Measurements from ENCODE around the gene THOP1.
"Not testable (repeated sequence)": the region's sequence is repeated elsewhere in the genome, so short reads cannot be mapped to it uniquely, and the experiment has no call there.

Gene THOP1

DNA sequence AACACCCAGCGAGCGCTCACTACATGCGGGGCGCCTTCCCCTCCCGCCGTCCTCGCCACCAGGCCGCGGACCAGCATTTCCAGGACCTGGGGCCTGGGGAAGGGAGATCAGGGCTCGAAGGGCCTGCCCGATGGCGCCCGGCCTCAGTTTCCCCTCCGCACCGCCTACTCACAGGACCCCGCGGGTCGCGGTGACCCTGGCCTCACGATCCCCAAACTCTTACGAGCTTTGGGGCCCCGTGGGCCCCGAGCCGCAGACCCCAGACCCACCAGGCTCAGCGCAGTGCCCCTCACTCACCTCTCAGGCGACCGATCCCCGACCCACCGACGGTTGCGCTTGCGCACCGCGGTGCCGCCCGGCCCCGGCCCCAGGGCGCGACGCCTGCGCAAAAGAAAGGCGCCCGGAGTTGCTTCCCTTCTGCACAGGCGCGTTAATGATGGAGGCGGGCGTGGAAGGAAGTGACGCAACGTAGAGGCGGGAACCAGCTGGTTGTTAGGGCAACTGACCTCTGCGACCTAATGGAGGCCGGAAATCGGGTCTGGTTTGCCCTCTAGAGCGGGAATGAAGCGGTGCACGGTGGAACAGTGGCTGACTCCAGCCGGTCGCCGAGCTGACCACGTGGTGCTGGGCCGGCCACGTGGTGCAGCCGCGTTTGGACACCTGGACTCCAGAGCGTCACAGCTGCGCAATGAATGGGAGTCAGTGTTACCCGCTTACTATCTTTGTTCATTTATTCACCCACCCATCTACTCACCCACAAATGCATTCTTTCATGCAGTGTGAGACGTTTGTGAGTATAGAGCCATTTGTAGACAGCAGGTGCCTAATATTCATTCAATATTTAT lies 2.1 kb upstream of the THOP1 start, which contains the start of gene SGTA:
Gene SGTA, minus strand, starts transcription at position 338 of the 845 bp plus-strand sequence. CDS start 14,205 bp downstream, outside the sequence.
- DNase-seq = peak; percentile 92

- DNase-seq = no peak
Measured at GRCh38 chr19:2783781-2784145, 1.5 kb upstream of the THOP1 start.

GRCh38 chr19:2787115-2787514 lies 1.8 kb downstream of the THOP1 start:
- no peak for DNase-seq

- no peak for DNase-seq
Measured at GRCh38 chr19:2788237-2788636, 2.9 kb downstream of the THOP1 start.

DNA sequence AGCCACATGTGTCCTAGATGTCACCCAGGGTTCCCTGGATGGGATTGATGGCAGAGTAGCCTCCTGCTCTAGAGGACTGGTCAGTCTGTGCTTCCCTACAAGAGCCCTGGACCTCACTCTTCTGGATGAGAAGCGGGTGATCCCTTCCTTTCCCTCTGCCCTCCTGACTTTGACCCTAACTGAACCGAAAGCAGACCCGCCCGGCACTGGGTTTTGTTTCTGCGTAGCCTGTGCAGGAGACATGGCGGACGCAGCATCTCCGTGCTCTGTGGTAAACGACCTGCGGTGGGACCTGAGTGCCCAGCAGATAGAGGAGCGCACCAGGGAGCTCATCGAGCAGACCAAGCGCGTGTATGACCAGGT lies 4.9 kb downstream of the THOP1 start:
- no peak for DNase-seq

- DNase-seq = no peak
Measured at GRCh38 chr19:2790557-2791271, 5.4 kb downstream of the THOP1 start.

DNA sequence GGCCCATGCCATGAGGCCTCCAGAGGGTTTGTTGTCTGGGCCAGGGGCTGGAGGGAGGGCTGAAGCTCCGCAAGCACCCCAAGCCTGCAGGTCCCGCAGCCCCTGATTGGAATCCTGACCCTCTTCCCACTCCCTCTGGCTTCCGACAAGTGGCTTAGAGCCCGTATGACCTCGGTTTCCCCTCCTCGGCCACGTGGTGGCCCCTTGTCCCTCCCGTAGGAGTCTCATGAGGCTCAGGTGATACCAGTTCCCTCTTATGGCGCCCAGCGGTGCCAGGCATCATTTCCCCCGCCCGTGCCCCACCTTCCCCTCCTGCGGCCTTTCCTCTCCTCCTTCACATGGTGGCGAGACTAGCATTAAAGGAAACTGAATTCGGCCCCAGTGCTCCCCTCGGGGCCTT lies 6.1 kb downstream of the THOP1 start:
- DNase-seq = no peak

GRCh38 chr19:2791876-2792275 lies 6.6 kb downstream of the THOP1 start:
- no peak for DNase-seq

- DNase-seq = not testable (repeated sequence)
Measured at GRCh38 chr19:2792666-2793065, 7.4 kb downstream of the THOP1 start.

DNA sequence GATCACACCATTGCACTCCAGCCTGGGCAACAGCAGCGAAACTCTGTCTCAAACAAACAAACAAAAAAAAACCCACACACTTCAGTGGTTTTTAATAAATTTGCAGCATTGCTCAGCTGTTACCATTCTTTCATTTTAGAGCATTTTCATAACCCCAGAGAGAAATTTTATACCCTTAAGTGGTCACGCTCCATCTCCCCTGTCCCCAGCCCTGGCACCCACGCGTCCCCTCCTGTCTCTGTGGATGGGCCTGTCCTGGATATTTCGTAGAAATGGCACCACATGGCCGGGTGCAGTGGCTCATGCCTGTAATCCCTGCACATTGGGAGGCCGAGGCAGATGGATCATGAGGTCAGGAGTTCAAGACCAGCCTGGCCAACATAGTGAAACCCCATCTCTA lies 7.8 kb downstream of the THOP1 start:
- no peak for DNase-seq

- no peak for DNase-seq
Measured at GRCh38 chr19:2793577-2793976, 8.3 kb downstream of the THOP1 start.

DNA sequence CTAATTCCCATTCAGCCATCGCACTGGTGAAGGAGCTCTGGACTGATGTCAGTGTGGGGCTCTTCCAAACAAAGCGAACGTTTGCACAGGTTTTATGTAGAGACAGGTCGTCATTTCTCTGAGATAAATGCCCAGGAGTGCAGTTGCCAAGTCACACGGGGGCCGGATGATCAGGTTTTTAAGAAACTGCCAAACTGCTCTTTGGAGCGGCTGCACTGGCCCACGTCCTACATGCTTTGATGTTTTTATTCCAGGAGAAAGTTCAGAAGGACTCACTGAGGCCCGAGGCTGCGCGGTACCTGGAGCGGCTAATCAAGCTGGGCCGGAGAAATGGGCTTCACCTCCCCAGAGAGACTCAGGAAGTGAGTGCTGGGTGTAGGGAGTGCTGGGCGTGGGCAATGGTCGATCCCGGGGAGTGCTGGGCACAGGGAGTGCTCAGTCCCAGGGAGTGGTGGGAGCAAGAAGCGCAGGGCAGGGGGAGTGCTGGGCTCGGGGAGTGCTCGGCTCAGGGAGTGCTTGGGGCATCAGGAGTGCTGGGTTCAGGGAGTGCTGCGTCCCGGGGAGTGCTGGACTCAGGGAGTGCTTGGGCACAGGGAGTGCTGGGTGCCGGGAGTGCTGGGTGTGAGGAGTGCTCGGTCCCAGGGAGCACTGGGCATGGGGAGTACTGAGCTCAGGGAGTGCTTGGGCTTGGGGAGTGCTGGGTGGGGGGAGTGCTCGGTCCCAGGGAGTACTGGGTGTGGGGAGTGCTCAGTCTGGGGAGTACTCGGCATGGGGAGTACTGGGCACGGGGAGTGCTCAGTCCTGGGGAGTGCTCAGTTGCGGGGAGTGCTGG lies 10.7 kb downstream of the THOP1 start:
- DNase-seq = no peak

GRCh38 chr19:2796659-2797266 lies 11.5 kb downstream of the THOP1 start:
- no peak for DNase-seq

DNA sequence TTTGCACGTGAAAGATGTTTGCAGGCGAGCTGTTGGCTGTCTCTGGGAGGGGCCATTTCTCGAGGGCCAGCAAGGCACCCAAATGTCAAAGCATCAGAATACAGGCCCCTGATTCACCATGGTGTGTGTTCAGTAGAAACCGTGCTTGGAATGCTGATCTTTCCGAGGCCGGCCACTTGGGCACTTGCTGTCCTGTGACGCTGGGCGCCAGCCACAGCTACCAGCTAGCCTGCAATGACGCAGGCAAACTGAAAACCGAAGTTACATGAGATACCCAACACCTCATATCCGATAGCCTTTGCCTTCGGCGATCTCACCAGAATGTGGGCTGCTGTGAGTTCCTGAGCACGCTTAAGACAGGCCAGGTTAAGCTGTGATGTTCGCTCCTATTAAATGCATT lies 12.0 kb downstream of the THOP1 start:
- no peak for DNase-seq

DNA sequence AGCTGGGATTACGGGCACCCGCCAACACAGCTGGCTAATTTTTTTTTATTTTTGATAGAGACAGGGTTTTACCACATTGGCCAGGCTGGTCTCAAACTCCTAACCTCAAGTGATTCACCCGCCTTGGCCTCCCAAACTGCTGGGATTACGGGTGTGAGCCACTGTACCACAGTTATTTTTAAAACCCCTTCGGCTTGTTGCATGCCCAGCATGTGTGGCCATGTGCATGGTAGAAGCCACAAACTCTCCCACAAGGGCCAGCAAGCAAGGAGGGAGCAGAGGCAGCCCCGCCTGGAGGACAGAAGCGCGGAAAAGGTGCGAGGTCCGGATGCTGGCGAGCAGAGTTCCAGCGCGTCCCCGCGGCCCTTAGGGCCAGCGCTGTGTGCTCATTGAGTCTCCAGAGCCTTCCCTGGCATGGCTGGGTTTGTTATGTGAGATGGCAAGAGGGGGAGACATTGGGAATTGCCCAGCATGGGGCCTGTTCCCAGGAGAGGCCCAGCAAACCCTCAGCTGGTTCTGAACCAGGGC lies 12.9 kb downstream of the THOP1 start:
- no peak for DNase-seq

DNA sequence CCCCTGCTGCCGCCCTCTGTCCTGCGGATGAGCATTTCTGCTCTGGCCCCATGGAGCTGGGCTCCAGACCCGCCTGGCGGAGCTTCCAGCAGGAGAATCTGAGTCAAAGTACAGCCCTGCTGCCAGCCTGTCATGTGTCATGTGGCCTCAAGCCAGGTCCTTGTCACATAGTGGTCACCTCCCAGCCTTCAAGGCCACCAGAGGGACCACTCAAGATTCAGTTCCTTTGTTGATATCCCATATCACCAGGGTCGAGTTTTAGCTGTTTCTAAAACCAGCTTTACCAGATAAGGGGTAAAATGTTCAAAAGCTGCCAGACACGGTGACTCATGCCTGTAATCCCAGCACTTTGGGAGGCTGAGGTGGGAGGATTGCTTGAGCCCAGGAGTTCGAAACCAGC lies 13.4 kb downstream of the THOP1 start:
- DNase-seq = no peak

- no peak for DNase-seq
Measured at GRCh38 chr19:2799273-2800020, 14.1 kb downstream of the THOP1 start.

- no peak for DNase-seq
Measured at GRCh38 chr19:2800506-2800905, 15.2 kb downstream of the THOP1 start.

- no peak for DNase-seq
Measured at GRCh38 chr19:2802826-2803225, 17.5 kb downstream of the THOP1 start.

GRCh38 chr19:2803486-2804155 lies 18.3 kb downstream of the THOP1 start:
- DNase-seq = no peak
